RCC 7860 (cell line): ENCODE measurements around the gene FILIP1L.
"Not testable (repeated sequence)": the region's sequence is repeated elsewhere in the genome, so short reads cannot be mapped to it uniquely, and the experiment has no call there.

Source experiments
- DNase-seq: peaks from one replicate; pipeline ENCODE4 v3.0.0-alpha.2; 2015; ENCODE audit warnings: low spot score
- FAIRE-seq: peaks from 2 replicates; lab custom pipeline; 2012; peaks lifted over from hg19 to GRCh38; lab: Jason Lieb, UNC

FILIP1L gene

GRCh38 chr3:100075851-100076730 is 38.2 kb downstream of the FILIP1L start:
- no peak for FAIRE-seq

DNA sequence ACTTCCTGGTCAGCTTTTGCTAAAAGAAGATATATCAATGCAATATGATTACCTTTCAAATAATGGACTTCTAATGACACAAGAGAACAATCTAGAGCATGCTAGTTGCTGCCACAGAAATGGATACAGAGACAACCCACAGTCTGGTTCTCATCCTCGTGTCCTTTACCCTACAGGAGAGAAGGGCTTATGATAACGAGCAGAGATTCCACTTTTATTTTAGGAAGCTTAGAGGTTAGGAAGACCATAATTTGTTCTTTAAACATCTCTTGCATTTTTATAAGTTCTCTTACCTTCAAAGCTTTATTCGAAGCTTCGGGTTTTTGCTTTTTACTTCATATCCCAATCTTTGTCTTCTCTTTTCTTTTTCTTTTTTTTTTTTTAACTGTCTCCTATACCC is 39.1 kb downstream of the FILIP1L start:
- FAIRE-seq, result no peak
- DNase-seq, result no peak

More at GRCh38 chr3:100075851-100076730, 38.2 kb downstream of the FILIP1L start:
- no peak for DNase-seq

DNA sequence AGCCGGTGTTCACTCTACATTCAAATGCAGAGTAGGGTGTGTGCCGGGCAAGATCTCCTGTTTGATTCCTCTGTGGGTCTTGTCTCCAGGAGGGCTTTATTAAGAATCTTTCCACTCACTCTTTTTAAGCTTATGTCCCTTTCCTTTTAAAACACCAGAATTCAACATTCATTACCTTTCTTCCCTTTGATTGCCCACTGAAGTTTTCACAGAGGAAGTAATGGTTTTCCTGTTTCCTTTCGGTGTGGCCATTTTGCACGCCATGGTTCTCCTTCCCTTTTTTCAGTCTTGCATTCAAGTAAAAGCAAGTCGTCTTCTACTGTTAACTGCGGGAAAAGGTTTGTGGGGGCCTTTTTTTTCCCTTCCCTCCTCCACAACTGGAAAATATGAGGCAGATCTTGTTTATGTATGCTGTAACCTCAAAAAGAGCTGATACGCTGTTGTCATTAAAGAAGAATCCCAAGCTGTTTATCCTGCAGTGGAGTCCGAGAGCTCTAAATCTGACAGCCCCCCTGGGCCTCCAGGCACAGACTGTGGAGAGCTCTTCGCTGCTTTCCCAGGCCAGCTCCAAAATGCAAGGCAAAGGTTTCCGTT is 40.5 kb downstream of the FILIP1L start:
- DNase-seq, result no peak
- no peak for FAIRE-seq

- no peak for FAIRE-seq
- DNase-seq, result no peak
These were observed 41.1 kb downstream of the FILIP1L start for GRCh38 chr3:100073049-100073713.

DNA sequence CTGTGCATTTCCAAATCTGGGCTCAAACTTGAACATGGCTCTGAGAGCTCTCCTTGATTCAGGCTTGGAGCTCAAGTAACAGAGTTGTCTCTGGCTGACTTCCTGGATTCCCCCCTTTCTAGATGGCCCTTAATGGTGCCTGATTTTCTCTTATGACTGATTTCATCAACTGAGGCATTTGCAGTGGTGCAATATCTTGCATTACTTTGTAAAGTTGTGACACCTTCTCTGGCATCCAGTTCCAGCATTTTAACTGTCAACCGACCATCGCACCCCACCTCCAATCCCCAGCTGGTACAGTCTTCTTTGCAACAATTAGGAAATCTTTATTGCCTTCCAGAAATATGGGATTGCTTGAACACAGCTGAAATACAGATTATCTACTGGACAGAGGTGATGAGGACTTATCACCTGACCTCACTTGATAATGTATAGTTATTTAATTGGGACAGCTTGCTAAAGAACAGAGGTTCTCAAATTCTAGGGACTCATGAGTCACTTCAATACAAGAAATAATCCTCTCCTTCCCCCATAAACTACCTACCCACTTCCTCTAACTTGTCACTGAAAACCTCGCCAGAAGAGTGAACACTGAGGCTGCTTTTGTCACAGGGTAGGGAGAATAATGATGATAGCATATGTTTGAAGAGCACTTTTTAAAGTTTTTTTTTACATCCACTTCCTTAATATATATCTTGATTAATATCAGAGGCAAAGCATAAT is 41.8 kb downstream of the FILIP1L start:
- DNase-seq (no peak), FAIRE-seq (no peak)

GRCh38 chr3:100069472-100069871 is 44.8 kb downstream of the FILIP1L start:
- DNase-seq (no peak), FAIRE-seq (no peak)

- FAIRE-seq, result no peak
- DNase-seq, result peak; percentile 25
These were observed 45.5 kb downstream of the FILIP1L start for GRCh38 chr3:100068826-100069225.

DNA sequence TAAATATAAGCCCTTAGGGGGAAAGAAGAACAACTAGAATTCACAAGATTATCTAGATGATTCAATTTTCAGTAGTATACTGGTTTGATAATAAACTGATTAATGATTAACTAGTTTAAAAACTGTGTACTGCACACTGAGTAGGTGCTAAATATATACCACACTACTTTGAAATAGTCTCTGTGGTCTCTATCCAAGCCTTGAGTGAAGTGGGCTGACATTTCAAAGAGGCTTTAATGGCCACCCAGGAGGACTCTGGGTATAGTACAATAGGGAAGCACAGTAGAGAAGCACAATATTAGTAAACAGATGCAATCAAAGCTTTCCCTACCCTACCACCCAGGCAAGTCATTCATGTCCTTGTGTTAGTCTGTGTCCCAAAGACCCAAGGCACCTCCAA is 46.7 kb downstream of the FILIP1L start:
- DNase-seq (no peak), FAIRE-seq (no peak)

DNA sequence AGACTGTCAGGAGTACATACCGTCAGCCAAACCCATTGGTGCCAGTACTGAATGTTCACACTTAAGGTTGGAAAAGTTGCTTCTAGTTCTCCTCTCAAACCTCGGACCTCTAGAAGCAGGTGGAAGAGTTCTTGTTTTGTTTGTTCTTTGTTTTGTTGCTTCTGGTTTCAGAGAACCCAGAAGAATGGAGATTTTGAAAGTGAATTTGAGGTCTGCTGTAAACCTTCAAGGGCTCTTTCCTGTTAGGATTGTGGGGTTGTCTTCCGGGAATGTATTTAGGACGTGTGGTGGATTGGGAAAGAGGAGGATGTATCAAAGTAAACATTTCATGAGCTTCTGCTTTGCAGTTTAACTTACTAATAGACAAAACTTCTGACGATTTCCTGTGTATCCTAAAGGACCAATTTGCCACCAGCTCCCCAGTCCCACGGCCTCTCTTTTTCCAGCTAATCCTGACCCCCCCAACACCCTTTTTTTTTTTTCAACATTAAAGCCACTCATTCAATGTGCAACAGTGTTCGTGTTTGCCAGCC is 50.3 kb downstream of the FILIP1L start:
- DNase-seq (no peak), FAIRE-seq (no peak)

DNA sequence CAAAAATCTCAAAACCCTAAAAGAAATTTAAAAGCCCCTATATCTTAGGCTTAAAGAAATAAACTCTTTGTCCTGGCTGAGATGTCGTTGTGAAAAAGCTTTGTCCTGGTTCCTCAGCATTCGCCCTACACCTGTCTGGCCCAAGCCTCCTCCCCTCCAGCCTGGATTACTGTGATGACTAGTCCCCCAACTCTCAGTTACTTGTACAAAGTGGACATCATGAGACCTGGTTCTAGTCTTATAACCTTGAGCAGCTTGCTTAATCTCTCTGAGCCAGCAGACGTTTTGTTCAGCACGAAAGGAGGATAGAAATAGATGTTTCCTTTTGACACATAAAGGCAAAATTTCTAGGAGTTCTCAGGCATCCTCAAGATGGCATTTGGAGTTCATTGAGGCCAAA is 51.6 kb downstream of the FILIP1L start:
- DNase-seq, result no peak
- FAIRE-seq, result no peak

GRCh38 chr3:100060685-100061484 is 53.4 kb downstream of the FILIP1L start:
- no peak for DNase-seq
- no peak for FAIRE-seq

- no peak for FAIRE-seq
- DNase-seq, result no peak
These were observed 54.8 kb downstream of the FILIP1L start for GRCh38 chr3:100059472-100059871.

GRCh38 chr3:100057716-100058575 is 56.4 kb downstream of the FILIP1L start:
- no peak for FAIRE-seq

DNA sequence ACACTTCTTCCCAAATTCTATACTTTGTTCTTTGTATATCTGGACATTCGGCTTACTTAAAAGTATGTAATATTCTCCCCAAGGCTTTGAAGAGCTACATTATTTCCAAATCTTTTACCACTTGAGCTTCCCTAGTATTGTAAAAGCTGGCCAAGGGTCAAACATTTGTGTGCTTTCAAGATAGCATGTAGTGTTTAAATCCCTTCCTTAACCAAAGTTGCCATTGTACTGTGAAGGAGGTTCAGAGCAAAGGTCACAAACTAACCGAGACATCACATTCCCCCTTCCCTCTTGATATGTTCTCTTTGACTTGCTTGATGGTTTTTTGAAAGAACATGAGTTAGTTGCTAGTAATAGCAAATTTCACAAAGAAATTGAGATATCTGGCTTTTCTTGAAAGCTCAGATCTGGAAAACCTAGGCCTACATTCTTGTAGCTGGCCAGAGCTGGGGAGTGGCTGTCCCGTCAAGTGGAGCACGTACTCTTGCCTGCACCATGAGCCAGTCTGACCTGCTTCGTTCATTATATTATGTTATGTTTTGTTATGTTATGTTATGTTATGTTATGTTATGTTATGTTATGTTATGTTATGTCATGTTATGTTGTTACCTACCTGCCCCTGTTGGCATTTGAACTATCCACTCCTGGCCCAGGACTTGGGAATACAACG is 60.2 kb downstream of the FILIP1L start:
- DNase-seq, result no peak
- no peak for FAIRE-seq

More at GRCh38 chr3:100057716-100058575, 56.4 kb downstream of the FILIP1L start:
- DNase-seq, result no peak

- DNase-seq, FAIRE-seq: not testable (repeated sequence)
These were observed 62.8 kb downstream of the FILIP1L start for GRCh38 chr3:100051513-100051912.

- FAIRE-seq (no peak), DNase-seq (no peak)
These were observed 66.1 kb downstream of the FILIP1L start for GRCh38 chr3:100048248-100048647.

GRCh38 chr3:100047455-100048141 is 66.7 kb downstream of the FILIP1L start:
- peak; percentile 87 for DNase-seq
- peak; percentile 98 for FAIRE-seq

DNA sequence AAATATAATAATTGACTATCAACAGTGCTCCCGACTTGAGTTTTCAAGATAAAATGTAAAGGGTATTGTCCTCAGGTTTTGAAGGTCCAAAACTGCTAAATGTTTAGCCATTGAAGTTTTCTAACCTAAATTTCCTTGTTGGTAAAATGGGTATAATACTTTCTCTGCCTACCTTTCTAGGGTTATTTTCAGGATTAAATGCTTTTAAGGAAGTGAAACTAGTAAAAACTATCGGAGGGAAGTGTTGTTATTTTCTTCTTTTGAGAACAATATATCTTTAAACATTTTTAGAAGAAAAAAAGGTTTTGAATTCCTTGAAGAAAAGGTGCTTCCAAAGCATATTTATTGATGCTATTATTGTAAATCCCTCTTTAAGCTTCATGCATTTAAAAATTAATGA is 67.3 kb downstream of the FILIP1L start:
- no peak for DNase-seq
- FAIRE-seq, result no peak
